Measurements from ENCODE around the gene IL11. TPM values are rescaled to one million over a fixed set of nuclear protein-coding genes. Genes with fewer than 3 reads are reported as not detected.
A peak's percentile ranks its signal among the peaks of the same experiment; 100 is the strongest.

Gene IL11
- total RNA-seq, 1 donor from 2014 or later, result 2.2 TPM

- no peaks in the 10 kb centered on the region for H3K36me3 Mint-ChIP-seq (ENCODE audit: insufficient read depth)
- no peaks in the 10 kb centered on the region for H3K9me3 Mint-ChIP-seq (ENCODE audit: low read depth)
- H3K27me3 Mint-ChIP-seq, result peaks cover 78% of the 10 kb centered on the region
- H3K27ac Mint-ChIP-seq, result no peak within 1 kb of the TSS
- no peaks in the 10 kb centered on the region for H3K4me1 Mint-ChIP-seq (ENCODE audit: low read depth)
- DNase-seq (ENCODE audit: low spot score, unreplicated experiment), result no peak
- TF ChIP-seq CTCF (IDR thresholded peaks at IDR 0.05; ENCODE audit: unreplicated experiment), result no peak
- peak within 1 kb of the TSS; percentile 42 for H3K4me3 Mint-ChIP-seq (ENCODE audit: low read depth)
Observed at GRCh38 chr19:55354698-55355212, 15.5 kb downstream of the IL11 start, which contains the start of gene COX6B2. Gene COX6B2, minus strand, starts transcription at chr19:55354719. Its CDS starts 198 bp downstream, at chr19:55354521.

DNA sequence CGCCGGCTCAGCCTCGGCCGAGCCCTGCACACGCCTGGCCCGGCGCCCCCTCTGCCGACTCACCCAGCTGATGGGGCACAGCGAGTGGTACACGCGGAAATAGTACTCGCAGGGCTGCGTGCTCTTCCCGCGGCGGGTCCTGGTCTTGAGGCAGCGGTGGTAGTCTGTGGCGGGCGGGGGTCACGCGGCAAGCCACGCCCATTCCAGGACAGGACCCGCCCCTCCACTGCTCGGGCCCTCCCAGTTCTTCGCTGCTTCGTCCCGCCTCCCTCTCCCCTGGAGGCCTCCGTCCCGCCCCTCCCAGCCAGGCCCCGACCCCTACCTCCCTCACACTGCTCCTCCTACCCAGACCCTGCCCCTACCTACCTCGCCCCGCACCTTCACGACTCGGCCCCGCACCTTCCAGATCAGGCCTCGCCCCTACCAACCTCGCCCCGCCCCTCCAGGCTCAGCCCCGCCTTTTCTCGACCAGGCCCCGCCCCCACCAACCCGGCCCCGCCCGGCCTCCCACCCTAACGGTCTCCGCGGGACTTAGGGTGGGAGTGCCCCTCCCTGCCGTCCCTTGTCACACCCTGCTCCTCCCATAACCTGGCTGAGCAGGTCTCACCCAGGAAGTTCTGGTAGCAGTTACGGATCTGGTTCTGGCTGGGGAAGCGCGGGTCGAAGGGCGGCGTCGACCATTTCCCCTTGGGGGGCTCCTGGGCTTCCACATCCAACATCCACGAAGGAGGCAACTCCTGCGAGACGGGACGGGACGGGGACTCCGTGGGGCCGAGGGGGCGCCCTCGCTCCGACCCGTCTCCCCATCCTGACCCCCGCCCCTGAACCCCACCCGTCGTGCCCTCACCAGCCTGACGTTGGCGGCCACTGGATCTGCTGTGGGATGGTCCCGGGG, 16.2 kb downstream of the IL11 start:
- H3K36me3 Mint-ChIP-seq (ENCODE audit: insufficient read depth), result no peaks in the 10 kb centered on the region

DNA sequence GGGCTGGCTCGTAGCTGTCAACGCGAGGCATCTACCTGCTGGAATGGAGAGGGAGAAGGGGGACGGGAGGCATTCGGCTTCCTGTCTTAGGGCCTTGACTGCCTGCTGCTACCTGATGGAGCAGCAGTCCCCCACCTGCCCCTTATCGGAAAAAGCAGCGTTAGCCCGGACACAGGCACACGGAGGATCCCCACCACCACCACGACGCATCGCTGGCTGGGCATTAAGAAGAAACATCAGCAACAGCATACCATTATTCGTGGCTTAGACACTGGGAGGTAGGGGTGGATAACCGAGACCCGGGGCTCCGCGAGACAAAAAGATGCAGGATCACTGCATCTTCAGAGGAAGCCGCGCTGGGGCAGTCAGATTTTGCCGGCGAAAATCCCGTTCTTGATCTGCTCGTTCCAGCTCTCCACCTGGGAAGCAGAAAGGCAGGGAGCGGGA, 16.9 kb downstream of the IL11 start:
- peak overlapping the region; percentile 42 for H3K4me3 Mint-ChIP-seq (ENCODE audit: low read depth)
- H3K27ac Mint-ChIP-seq, result no peak overlapping the region
- H3K9me3 Mint-ChIP-seq (ENCODE audit: low read depth), result no peaks in the 10 kb centered on the region
- H3K36me3 Mint-ChIP-seq (ENCODE audit: insufficient read depth), result no peaks in the 10 kb centered on the region
- H3K4me1 Mint-ChIP-seq (ENCODE audit: low read depth), result peaks cover 4% of the 10 kb centered on the region
- no peak for DNase-seq (ENCODE audit: low spot score, unreplicated experiment)
- H3K27me3 Mint-ChIP-seq, result peaks cover 68% of the 10 kb centered on the region
- TF ChIP-seq CTCF (IDR thresholded peaks at IDR 0.05; ENCODE audit: unreplicated experiment), result no peak

More for the DNA sequence above, 16.2 kb downstream of the IL11 start:
- no peak for TF ChIP-seq CTCF (IDR thresholded peaks at IDR 0.05; ENCODE audit: unreplicated experiment)
- Mint-ChIP-seq H3K27ac (no peak overlapping the region), H3K4me3 (ENCODE audit: low read depth) (peak overlapping the region; percentile 42), H3K4me1 (ENCODE audit: low read depth) (no peaks in the 10 kb centered on the region), H3K27me3 (peaks cover 75% of the 10 kb centered on the region), H3K9me3 (ENCODE audit: low read depth) (no peaks in the 10 kb centered on the region)
- no peak for DNase-seq (ENCODE audit: low spot score, unreplicated experiment)

GRCh38 chr19:55352549-55353145, 17.6 kb downstream of the IL11 start:
- peaks cover 63% of the 10 kb centered on the region for H3K27me3 Mint-ChIP-seq
- H3K4me1 Mint-ChIP-seq (ENCODE audit: low read depth), result peaks cover 6% of the 10 kb centered on the region
- DNase-seq (ENCODE audit: low spot score, unreplicated experiment), result no peak
- no peaks in the 10 kb centered on the region for H3K9me3 Mint-ChIP-seq (ENCODE audit: low read depth)
- no peak overlapping the region for H3K27ac Mint-ChIP-seq
- H3K36me3 Mint-ChIP-seq (ENCODE audit: insufficient read depth), result peaks cover 2% of the 10 kb centered on the region
- H3K4me3 Mint-ChIP-seq (ENCODE audit: low read depth), result no peak overlapping the region
- TF ChIP-seq CTCF (IDR thresholded peaks at IDR 0.05; ENCODE audit: unreplicated experiment), result no peak

DNA sequence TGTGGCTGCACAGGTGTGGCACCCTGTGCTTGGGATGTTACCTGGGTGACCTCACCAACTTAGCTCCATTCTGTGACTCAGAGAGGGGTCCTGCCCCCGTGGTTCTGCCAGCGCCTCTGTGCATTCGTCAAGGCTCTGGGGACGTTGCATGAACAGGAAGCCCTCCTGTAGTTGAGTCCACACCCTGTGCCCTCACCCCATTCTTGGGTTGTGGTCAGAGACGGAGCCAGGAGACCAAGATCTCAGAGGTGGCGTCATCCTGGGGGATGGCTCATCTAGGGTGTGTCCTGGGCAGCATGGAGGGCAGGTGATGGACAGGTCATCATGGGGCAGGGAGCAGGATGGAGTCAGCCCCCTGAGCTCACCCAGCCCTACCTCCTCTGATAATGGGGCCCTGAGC, 18.2 kb downstream of the IL11 start:
- no peak overlapping the region for H3K4me3 Mint-ChIP-seq (ENCODE audit: low read depth)
- H3K9me3 Mint-ChIP-seq (ENCODE audit: low read depth), result no peaks in the 10 kb centered on the region
- no peak for TF ChIP-seq CTCF (IDR thresholded peaks at IDR 0.05; ENCODE audit: unreplicated experiment)
- no peak for DNase-seq (ENCODE audit: low spot score, unreplicated experiment)
- peaks cover 56% of the 10 kb centered on the region for H3K27me3 Mint-ChIP-seq
- H3K27ac Mint-ChIP-seq, result no peak overlapping the region
- peaks cover 6% of the 10 kb centered on the region for H3K4me1 Mint-ChIP-seq (ENCODE audit: low read depth)
- peaks cover 2% of the 10 kb centered on the region for H3K36me3 Mint-ChIP-seq (ENCODE audit: insufficient read depth)

All from progenitor cell of endocrine pancreas (in vitro differentiated cells).